C4-2B (cell line): ENCODE data around the gene ARHGEF35.
"Not testable (repeated sequence)": the region's sequence is repeated elsewhere in the genome, so short reads cannot be mapped to it uniquely, and the experiment has no call there.

ENCODE experiments used
- ZFX ChIP-seq: fragments of 450-650 bp; IDR thresholded peaks from 2 replicates; pipeline ENCODE4 v1.6.1; 2017
- TF ChIP-seq, protein P1 (sequence below): fragments of 450-650 bp; conservative IDR thresholded peaks from 2 replicates; pipeline ENCODE4 v1.5.1; 2017; ENCODE audit warnings: mild to moderate bottlenecking

DNA sequence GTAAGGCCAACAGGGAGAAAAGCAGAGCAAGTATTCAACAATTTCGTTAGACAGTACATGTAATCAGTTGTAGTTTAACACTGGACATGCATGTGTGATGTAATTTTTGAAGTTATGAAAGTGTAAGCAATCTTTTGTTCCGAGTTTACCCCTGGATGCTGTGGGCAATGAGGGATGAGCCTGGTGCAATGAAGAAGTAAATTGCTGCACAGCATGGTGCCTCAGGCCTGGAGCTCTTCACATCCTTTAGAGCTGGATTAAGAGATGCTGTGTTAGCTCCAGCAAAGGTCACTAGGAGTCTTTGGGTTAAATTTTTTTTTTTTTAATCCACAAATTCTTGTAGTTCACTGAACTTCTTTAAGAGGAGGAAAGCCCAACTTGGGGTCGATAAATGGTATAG is 7.5 kb upstream of the ARHGEF35 start:
- TF ChIP-seq, protein P1, sequence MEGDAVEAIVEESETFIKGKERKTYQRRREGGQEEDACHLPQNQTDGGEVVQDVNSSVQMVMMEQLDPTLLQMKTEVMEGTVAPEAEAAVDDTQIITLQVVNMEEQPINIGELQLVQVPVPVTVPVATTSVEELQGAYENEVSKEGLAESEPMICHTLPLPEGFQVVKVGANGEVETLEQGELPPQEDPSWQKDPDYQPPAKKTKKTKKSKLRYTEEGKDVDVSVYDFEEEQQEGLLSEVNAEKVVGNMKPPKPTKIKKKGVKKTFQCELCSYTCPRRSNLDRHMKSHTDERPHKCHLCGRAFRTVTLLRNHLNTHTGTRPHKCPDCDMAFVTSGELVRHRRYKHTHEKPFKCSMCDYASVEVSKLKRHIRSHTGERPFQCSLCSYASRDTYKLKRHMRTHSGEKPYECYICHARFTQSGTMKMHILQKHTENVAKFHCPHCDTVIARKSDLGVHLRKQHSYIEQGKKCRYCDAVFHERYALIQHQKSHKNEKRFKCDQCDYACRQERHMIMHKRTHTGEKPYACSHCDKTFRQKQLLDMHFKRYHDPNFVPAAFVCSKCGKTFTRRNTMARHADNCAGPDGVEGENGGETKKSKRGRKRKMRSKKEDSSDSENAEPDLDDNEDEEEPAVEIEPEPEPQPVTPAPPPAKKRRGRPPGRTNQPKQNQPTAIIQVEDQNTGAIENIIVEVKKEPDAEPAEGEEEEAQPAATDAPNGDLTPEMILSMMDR, result not testable (repeated sequence)
- TF ChIP-seq ZFX, result not testable (repeated sequence)
